OCI-LY7 (cell line): ENCODE measurements around the gene CISD3. TPM values are rescaled to one million over a fixed set of nuclear protein-coding genes. Genes with fewer than 3 reads are reported as not detected.

Source experiments
- BruUV-seq: library from RNA; stranded (reverse); fragments of 400-500 nt; replicated peaks from 2 replicates; lab custom pipeline; 2021; lab: Mats Ljungman, UMichigan
- CTCF ChIA-PET: fragments of 300-600 bp; sonication (Branson Sonifier 250); formaldehyde crosslinking; loops from one replicate; lab custom pipeline; 2022; ENCODE audit warnings: antibody characterized with exemption; ENCODE audit not compliant: unreplicated experiment; lab: Charles Lee
- POLR2A ChIA-PET: fragments of 300-600 bp; sonication (Branson Sonifier 250); formaldehyde crosslinking; loops from one replicate; lab custom pipeline; 2022; ENCODE audit warnings: antibody characterized with exemption; lab: Charles Lee
- DNase-seq: peaks from one replicate; pipeline ENCODE4 v3.0.0-alpha.2; 2015; ENCODE audit warnings: low spot score
- H2AFZ ChIP-seq: fragments of 200-600 bp; sonication (generic), shearing (Covaris generic); 2 replicates; pipeline ENCODE4 v1.6.1; 2014; ENCODE audit warnings: mild to moderate bottlenecking, antibody characterized with exemption, low read length, moderate library complexity
- H3K27ac ChIP-seq: fragments of 200-600 bp; sonication (generic); 2 replicates; pipeline ENCODE4 v1.5.1; 2014; ENCODE audit warnings: mixed run types, low read depth, mild to moderate bottlenecking, moderate library complexity, low read length, inconsistent platforms; ENCODE audit not compliant: poor library complexity, severe bottlenecking
- H3K36me3 ChIP-seq: fragments of 200-600 bp; sonication (generic); 2 replicates; pipeline ENCODE4 v1.6.1; 2014; ENCODE audit warnings: mild to moderate bottlenecking, antibody characterized with exemption, low read length, moderate library complexity, mixed read lengths; ENCODE audit not compliant: insufficient read depth
- H3K4me1 ChIP-seq: fragments of 200-600 bp; sonication (generic); 2 replicates; pipeline ENCODE4 v1.5.1; 2014; ENCODE audit warnings: mild to moderate bottlenecking, low read length; ENCODE audit not compliant: insufficient read depth, poor library complexity, severe bottlenecking
- H3K4me2 ChIP-seq: fragments of 200-600 bp; sonication (generic); 2 replicates; pipeline ENCODE4 v1.6.1; 2014; ENCODE audit warnings: mild to moderate bottlenecking, low read length
- H3K4me3 ChIP-seq: fragments of 200-600 bp; sonication (generic); 2 replicates; pipeline ENCODE4 v1.5.1; 2014; ENCODE audit warnings: mild to moderate bottlenecking, low read depth, low read length; ENCODE audit not compliant: poor library complexity, severe bottlenecking
- H3K79me2 ChIP-seq: fragments of 200-600 bp; sonication (generic); 2 replicates; pipeline ENCODE4 v1.6.1; 2016; ENCODE audit warnings: low read depth, mild to moderate bottlenecking, low read length, moderate library complexity, mixed read lengths; ENCODE audit not compliant: insufficient read depth
- H3K9me2 ChIP-seq: fragments of 200-600 bp; sonication (generic); 2 replicates; pipeline ENCODE4 v1.6.1; 2016; ENCODE audit warnings: mild to moderate bottlenecking, low read length, mixed read lengths; ENCODE audit not compliant: insufficient read depth
- H3K9me3 ChIP-seq: fragments of 200-600 bp; sonication (generic); 2 replicates; pipeline ENCODE4 v1.6.1; 2014; ENCODE audit warnings: mild to moderate bottlenecking, mixed run types, low read length, mixed read lengths
- H4K20me1 ChIP-seq: fragments of 200-600 bp; sonication (generic); 2 replicates; pipeline ENCODE4 v1.6.1; 2014; ENCODE audit warnings: mild to moderate bottlenecking, antibody characterized with exemption, low read length, moderate library complexity, mixed read lengths; ENCODE audit not compliant: insufficient read depth
- CTCF ChIP-seq: fragments of 200-600 bp; sonication (generic); conservative IDR thresholded peaks from 2 replicates; pipeline ENCODE4 v1.5.1; 2014; ENCODE audit warnings: mild to moderate bottlenecking, antibody characterized with exemption, low read length, moderate library complexity, mixed read lengths
- EZH2phosphoT487 ChIP-seq: fragments of 200-600 bp; sonication (generic); IDR thresholded peaks from 2 replicates; pipeline ENCODE4 v1.6.1; 2018; ENCODE audit warnings: low read depth, borderline replicate concordance, mild to moderate bottlenecking, mixed run types, antibody characterized with exemption, low read length, moderate library complexity, mixed read lengths
- intact Hi-C: fragments of 100-400 bp; cut with micrococcal nuclease; formaldehyde crosslinking; loops from one replicate; pipeline ENCODE4 v1.10.0; 2022; ENCODE audit not compliant: unreplicated experiment
- total RNA-seq, 2 experiments: library from RNA; depleted of rRNA in 1 of 2; stranded (reverse); fragments of >200 nt in 1 of 2; shearing (Covaris generic) in 1 of 2; gene quantifications; 2 replicates each; pipeline ENCODE4 v1.2.3, GENCODE V29; 2014 to 2022

CISD3 gene
- total RNA-seq, 2 experiments from 2014 or later: 13.4 to 25.1 TPM

DNA sequence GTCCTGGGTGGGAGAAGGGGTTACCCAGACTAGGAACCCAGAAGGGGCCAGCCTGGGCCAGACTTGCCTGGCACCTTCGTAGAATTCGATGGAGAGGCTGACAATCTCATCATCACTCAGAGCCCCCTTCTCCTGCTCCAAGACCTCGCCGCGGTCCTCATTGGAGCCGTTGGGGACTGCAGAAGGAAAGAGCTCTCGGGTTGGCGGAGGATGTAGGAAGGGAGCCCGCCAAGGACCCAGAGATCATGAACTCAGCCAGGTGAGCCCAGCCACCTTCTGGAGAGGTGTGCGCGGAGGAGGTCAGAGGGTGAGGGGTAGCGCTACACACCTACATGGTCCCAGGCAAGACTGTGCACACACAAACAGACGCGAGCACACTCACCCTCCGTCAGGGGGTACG lies 8.5 kb downstream of the CISD3 start:
- H3K9me2 ChIP-seq: no peaks in the 10 kb centered on the region
- H3K4me2 ChIP-seq: no peak overlapping the region
- no peak for DNase-seq
- TF ChIP-seq CTCF (no peak), EZH2phosphoT487 (no peak)
- peaks cover 48% of the 10 kb centered on the region for H3K4me1 ChIP-seq
- H4K20me1 ChIP-seq: no peaks in the 10 kb centered on the region
- no TSS peak for BruUV-seq
- no peak overlapping the region for H3K27ac ChIP-seq
- no peak overlapping the region for H2AFZ ChIP-seq
- intact Hi-C loops: no loop called here
- H3K4me3 ChIP-seq: no peak overlapping the region
- POLR2A ChIA-PET: no interaction called here
- H3K79me2 ChIP-seq: peaks cover 31% of the 10 kb centered on the region
- CTCF ChIA-PET: no interaction called here
- peaks cover 71% of the 10 kb centered on the region for H3K36me3 ChIP-seq
- no peaks in the 10 kb centered on the region for H3K9me3 ChIP-seq

DNA sequence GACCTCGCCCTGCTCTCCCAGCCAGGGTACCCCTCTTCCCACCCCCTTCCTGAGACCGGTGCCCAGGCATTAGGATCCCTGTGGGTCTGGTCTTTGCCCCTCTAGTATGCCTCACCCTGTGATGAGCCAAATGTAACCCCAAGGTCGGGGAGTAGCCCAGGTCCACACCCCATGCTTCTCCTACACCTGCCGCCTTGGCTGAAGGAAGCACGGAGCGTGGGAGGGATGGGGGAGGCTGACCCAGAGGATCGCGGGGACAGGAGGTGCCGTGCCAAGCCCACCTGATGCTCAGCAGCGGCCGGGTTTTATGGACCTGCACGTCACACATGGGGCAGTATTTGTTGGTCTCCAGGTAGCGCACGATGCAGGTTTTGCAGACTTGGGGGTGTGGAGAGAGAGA lies 9.2 kb downstream of the CISD3 start:
- H3K9me3 ChIP-seq: no peaks in the 10 kb centered on the region
- peaks cover 49% of the 10 kb centered on the region for H3K4me1 ChIP-seq
- ChIA-PET CTCF (no interaction called here), POLR2A (no interaction called here)
- no TSS peak for BruUV-seq
- no peak overlapping the region for H2AFZ ChIP-seq
- H3K27ac ChIP-seq: no peak overlapping the region
- DNase-seq: no peak
- no peaks in the 10 kb centered on the region for H4K20me1 ChIP-seq
- H3K4me3 ChIP-seq: no peak overlapping the region
- no peak overlapping the region for H3K4me2 ChIP-seq
- intact Hi-C loops: no loop called here
- TF ChIP-seq CTCF: no peak
- H3K79me2 ChIP-seq: peaks cover 37% of the 10 kb centered on the region
- H3K9me2 ChIP-seq: no peaks in the 10 kb centered on the region
- peaks cover 67% of the 10 kb centered on the region for H3K36me3 ChIP-seq

DNA sequence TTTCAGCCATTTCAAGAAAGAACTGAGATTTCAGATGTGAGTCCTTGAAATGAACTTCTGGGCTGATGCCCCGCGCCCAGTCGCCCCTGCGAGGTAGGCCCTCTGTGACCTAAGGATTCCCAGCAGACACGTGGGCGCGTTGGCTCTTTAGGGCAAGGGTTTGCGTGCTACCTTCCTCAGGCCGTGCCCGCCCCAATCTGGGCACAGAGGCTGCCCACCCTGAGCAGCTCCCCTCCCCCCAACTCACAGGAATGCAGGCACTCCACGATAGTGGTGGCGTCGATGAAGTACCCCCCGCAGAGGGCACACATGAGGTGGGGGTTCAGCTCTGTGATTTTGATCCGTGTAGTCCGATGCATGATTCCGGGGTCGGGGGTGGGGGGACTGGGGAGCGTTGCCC lies 9.9 kb downstream of the CISD3 start:
- DNase-seq: no peak
- Histone ChIP-seq H2AFZ (no peak overlapping the region), H3K27ac (no peak overlapping the region), H3K4me3 (no peak overlapping the region), H3K4me2 (no peak overlapping the region), H3K9me2 (no peaks in the 10 kb centered on the region), H3K79me2 (peaks cover 44% of the 10 kb centered on the region), H4K20me1 (no peaks in the 10 kb centered on the region), H3K36me3 (peaks cover 69% of the 10 kb centered on the region), H3K4me1 (peaks cover 49% of the 10 kb centered on the region), H3K9me3 (no peaks in the 10 kb centered on the region)
- POLR2A ChIA-PET: no interaction called here
- intact Hi-C loops: no loop called here
- BruUV-seq: no TSS peak
- TF ChIP-seq EZH2phosphoT487 (no peak), CTCF (no peak)
- CTCF ChIA-PET: no interaction called here
